ENCODE measurements around the gene SLC12A3.

SLC12A3 gene

DNA sequence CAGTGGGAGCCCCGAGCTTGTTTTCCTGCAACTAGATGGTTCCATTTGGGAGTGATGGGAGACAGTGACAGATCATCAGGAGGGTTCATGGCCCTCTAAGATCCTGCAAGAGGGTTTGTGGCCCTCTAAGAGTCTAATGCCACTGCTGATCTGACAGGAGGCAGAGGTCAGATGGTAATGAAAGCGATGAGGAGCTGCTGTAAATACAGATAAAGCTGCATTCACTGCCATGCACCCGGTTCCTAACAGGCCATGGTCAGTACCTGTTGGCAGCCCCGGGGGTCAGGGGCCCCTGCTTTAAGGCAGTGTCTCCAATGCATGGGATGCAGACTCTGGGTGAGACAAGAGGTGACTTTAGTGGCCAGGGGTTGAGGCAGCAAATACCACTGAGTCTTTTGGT lies 30.8 kb downstream of the SLC12A3 start:
- no peak for DNase-seq

DNA sequence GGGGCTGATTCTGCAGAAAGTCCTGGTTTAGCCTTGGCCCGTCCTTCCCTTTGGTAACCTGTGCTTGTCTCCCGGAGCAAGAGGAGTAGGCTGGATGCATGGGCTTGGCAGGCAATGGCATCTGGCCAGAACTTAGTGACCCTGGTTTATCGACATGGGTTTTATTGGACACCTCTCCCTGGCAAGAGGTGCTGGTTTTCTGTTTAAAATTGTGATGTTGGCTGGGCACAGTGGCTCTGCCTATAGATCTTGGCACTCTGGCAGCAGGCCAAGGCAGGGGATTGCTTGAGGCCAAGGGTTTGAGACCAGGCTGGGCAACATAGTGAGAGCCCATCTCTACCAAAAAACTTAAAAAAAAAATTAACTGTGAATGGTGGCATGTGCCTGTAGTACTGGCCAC lies 31.2 kb downstream of the SLC12A3 start:
- DNase-seq: no peak

DNA sequence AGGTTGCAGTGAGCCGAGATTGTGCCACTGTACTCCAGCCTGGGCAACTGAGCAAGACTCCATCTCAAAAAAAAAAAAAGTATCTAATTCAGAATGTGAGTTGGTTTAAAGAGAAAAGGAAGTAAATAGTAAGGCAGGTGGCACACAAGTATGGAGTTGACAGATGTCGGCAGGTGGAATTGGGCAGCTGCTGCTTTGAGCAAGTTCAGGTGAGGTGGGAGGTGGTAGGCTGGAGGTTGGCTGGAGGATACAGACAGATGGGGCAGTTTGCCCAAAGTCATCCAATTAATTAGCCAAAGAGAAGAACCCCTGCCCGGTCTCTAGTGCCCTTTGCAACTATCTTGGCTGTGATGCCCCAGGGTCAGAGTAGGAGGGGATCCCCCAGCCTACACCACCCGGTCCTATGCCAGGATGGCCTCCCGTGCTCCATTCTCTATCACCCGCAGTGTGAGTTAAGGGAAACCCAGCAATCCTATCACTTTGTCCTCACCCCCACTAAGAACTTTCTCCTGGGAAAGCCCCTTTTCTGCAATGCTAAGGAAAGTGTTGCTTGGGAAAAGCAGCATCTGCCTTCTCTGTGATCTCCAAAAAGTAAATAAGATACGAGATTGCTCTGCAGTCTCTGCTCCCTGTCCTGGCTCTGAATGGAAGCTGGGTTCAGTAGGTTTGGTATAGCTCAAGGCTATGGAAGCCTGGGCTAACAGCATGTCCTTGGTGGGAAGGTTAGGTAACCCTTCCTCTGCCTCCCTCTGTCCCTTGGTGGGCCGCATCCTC lies 32.2 kb downstream of the SLC12A3 start:
- no peak for DNase-seq

DNA sequence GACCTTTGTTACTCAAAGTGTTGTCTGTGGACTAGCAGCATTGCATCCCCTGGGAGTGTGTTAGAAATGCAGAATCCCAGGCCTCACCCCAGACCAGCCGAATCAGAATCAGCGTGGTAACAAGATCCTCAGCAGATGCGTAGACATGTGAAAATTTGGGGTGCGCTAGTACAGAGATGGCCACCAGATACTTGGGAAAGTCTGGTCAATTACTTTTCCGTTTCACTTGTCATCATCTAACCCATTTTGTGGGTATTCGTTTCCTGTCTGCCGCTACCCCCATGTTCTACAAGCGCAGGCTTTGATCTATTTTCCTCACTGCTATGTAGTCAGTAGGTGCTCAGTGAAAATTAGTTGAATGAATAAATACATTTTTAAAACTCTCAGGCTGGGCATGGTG lies 33.8 kb downstream of the SLC12A3 start:
- DNase-seq: no peak

DNA sequence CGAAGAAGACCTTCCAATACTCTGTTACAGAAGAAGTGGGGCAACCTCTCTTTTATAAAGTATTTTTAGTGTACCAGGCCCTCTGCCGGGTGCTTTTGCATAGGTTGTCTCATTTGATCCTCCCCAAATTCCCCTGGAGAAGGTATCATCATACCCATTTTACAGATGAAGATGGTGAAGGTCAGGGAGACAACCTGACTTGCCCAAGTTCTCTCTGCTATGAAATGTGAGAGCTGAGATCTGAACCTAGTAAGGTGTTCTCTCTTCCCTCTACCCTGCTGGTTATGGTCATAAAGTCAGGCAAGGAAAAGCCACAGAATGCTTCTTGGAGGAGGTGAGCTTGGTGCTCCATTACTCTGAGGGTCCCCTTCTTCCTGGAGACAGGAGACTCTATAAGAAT lies 38.9 kb downstream of the SLC12A3 start:
- no peak for DNase-seq

DNA sequence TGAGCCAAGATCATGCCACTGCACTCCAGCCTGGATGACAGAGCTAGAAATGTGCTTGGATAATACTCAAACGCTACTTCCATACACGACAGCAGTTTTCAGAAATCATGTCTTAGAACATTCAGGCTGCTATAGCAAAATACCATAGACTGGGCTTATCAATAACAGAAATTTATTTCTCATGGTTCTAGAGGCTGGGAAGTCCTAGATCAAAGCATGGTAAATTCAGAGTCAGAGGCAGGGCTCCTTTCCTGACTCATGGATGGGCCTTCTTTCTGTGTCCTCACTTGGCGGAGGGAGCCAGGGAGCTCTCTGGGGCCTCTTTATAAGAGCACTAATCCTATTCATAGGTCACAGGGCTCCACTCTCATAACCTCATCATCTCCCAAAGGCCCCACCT lies 42.4 kb downstream of the SLC12A3 start:
- no peak for DNase-seq

DNA sequence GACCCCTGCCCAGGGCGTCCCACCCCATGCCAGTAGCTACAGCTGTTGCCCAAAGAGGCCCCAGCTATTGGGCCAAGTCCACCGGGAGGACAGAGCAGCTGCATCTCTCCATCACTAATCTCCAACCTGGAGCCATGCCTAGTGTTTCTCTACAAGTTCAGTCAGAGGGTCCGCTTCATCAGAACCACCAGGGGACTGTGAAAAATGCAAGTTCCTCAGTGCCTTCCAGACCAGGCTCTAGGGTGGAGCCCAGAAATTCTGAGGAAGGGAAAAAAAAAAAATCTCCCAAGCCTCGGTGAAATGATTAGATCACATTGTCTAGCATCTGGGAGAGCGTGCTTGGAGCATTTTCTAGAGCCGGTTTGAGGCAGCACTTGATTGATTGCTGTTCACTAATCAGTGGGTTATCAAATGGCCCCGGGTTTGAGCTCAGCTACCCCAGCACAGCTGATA lies 44.5 kb downstream of the SLC12A3 start:
- no peak for DNase-seq

DNA sequence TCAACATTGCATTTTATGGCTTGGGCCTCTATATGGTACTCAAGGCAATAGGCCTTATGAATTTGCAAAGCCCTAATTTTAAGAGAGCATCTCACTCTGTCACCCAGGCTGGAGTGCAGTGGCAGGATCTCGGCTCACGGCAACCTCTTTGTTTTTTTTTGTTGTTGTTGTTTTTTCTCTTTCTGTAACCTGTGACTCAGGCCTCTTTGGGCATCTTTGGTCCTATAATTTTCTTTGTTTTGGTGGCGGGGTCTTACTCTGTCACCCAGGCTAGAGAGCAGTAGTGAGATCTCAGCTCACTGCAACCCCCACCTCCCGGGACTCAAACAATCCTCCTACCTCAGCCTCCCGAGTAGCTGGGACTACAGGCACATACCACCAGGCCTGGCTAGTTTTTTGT lies 45.1 kb downstream of the SLC12A3 start:
- DNase-seq: no peak

DNA sequence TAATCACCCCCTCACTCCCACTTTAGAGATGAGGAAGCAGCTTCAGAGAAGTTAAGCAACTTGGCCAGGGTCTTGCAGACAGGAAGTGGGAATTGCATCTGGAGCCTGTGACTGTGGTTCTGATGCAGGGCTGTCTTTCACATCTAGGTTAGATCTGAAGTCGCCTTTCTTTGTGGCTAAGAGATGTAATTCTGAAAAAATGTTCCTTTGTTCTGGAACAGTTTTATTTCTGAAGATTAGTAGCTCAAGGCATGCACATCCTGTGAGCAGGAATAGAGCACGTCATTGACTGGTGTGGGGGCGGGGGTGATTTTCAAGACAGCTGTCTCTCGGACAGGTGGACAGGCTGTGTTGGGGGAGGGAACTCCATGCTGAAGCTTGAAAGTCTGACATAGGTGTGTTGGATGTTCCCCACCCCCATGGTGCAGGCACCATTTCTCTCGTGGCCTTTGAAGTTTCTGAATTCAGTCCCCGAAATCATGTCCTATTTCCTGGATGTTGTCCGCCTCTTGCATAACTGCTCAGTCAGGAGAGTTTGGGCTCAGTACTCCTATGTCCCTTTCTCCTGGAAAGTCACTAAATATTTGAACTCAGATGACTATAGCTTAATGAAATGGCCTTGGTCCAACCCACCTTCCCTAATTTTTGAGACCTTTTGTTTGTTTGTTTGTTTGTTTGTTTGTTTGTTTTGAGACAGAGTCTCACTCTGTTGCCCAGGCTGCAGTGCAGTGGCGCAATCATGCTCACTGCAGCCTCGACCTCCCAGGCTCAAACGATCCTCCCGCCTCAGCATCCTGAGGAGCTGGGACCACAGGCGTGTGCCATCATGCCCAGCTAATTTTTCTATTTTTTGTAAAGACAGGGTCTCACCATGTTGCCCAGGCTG lies 45.9 kb downstream of the SLC12A3 start:
- no peak for DNase-seq

DNA sequence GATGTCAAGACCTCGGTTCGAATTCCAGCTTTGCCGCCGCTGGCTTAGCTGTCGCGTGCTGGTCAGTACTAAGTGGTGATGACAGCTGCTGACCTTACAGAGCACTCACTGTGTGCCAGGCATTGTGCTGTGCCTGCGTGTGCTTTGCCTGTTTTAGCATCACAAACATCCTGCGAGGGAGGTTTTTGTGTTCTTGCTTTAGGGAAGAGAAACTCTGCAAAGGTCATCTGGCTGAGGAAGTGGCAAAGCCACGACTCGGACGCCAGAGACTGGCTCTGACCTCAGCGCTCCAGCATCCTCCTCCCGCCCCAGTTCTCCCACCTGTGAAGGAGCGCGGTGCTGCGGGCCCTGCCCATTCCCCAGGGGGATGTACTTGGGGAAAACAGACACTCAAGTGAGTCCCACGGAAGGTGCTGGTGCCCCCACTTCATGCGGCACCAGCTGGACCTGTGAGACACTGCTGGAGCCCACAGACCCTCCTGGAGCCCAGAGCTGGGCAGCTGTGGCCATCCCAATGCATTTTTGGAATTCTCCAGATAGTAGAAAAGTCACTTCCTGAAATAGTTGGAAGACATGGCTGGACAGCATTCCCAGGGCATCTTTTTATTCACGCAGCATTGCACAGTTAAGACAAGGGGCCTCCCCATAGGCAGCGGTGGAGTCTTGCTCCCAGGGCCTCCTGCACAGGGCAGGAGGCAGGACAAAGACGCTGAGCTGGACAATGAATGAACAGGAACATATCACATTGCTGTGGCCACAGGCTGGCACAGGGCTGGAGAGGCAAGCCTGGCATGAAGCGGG lies 47.0 kb downstream of the SLC12A3 start:
- DNase-seq: no peak

DNA sequence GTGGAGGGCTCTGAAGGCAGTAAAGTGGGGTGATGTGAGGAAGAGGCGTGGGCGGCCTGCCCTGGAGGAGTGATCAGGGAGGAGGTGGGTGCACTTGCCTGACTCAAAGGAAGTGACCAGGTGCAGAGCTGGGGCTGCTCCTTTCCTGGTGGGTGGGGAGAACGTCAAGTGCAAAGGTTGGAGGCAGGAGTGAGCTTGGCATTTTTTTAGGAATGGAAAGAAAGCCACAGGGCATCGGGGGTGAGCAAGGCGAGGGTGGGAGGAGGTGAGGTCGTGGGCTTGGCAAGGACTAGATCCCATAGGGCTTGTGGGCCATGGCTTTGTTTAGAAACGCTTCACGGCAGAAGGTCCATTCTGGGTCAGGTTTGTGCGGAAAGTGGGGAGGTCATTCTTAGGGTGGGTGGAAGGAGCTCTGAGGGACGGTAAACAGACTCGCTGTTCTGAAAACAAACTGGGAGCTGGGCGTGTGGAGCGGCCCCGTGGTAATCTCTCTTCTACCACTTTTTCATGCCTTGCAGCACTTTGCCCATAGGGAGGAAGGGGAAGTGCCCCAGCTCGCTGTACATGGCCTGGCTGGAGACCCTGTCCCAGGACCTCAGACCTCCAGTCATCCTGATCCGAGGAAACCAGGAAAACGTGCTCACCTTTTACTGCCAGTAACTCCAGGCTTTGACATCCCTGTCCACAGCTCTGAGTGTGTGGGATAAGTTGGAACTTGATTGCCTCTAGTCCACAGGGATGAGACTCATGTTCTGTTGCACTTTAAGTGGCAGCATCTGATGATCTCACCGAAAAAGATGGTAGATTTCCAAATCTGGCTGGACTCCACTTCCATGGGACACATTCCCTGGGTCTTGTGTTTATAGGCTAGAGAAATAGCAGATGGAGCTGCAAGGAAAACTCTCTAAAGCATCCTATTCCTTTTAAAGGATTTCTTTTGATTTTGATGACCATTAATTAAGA lies 48.0 kb downstream of the SLC12A3 start:
- DNase-seq: no peak

DNA sequence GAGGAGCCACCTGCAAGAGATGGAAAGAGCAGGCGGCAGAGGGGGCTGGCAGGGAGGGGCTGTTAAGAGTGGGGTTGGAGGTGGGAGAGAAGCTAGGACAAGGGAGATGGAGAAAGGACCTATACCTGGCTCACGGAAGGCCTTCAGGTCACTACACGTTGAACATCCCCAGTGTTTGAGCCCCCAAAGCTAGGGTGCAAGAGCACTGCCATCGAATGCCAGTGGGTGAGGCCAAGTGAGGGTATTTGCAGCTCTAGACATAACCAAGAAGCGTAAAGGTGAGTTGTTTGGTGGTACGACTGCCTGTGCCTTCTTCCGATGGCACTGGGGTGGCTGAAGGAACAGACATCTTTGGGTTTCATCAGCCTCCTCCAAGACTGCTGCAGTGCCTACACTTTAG lies 49.9 kb downstream of the SLC12A3 start:
- DNase-seq: no peak

DNA sequence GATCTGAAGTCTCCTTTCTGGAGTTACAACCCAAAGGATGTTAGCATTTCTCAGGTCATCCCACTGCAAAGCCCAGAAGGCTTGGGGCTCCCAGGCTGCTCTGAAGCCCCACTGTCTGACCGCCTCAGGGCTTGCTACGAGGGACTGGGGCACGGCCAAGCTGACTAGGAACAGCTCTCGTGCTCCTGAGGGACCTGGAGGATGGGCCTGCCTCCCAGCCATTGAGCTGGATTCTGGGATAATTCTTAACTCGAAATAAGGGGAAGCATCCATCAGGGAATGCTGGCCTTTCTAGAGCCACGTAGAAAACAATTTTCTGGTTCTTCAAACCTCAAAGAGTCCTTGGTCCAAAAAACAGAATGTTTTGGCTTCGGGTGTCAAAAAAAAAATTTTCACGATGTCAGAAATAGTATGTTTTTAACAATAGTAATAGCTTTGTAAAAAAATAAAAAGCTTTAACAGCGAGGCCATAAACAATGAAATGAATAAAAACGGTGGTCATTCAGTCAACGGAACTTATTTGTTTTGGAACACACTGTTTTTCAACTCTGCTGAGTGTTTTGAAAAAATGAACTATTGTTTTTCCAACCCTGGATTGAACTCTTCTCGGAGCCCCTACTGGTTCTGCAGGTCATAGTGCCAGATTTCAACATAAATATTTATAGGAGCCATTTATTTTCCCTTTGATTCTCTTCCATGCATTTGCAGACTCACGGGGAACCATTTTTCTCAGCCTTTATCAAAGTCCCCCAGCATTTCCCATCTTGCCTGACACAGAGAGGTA lies 50.5 kb downstream of the SLC12A3 start:
- DNase-seq: no peak

DNA sequence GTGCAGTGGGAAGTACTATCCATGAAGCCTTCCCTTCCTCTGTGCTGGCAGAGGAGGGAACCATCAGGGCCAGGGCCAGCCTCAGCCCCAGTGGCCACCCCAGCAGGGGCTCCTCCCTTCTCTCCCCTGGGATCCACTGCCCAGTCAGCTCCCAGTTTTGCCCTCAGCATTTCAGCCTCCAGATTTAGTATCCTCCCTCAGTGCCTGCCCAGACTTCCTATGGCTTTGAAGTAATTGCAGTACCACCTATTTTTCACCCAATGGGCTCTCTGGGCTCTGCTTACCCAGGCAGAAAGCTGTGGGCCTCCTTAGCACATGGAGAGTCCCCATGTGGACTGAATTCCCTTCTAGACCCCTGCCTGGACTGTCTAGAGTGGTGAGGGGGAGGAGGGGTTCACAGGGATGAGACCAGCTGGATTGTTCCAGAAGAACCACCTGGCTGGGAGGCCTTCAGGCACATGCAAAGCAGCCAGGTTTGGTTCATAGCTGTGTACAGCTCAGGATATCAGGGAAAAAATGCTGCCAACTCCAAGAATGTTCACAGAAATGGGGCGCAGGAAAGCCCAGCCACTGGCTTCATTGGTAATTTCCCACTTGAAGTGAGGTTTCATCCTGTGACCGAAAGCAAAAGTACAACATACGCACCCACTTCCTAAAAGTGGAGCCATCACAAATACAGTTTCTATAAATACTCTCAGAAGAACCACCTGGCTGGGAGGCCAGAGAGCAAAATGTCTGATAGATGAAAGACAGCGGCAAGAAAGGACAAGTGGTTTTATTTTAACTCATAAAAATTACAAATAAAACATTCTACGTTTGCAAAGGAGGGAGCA lies 51.8 kb downstream of the SLC12A3 start:
- DNase-seq: no peak

DNA sequence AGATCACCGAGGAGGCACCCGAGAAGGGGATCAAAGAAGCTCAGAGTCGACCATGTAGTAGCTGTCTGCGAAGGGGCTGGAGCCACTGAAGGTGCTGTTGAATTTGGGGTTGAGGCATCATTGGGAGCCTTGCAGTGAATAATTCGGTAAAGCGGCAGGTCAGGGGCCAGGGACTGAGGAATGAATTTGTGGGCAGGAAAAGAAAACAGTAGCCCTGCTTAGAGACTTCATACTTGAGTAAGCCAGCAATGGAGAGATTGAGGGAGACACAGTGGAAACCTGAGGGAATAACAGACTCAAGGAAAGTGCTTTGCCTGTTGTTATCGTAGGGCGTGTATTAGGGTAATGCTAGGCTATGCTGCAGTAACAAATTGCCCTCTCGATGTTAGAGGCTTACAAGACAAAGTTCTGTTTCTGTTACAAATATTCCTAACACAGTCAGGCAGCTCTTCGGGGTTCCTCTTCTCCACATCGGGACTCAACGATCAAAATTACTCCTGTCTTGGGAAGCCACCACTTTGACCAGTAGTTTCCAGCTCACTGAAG lies 53.5 kb downstream of the SLC12A3 start:
- no peak for DNase-seq

DNA sequence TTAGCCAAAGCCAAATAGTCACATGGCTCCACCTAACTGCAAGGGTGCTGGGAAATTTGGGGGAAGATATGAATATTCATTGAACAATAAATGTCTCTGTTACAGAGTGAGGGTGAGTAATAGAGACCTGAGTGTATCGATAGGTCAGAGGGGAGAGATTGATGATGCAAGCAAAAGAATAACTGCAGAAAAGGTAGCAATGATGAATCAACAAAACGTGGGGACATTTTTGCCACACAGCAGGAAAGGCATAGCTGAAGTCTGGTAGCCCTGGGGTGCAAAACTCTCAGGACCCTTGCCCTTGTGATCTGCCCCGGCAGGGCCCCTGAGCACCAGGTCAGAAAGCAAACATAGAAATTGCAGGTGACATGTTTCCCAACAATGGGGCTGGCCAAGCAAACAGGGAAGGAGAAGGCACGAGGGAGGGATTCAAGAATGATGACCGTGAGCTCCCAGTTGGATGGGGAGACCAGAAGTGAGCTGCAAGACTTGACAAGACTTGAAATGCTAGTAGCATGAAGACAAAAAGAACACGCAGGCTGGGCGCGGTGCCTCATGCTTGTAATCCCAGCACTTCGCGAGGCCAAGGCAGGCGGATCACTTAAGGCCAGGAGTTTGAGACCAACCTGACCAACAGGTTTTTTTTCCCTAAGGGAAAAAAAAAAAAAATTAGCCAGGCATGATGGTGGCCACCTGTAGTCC lies 54.2 kb downstream of the SLC12A3 start:
- DNase-seq: no peak

DNA sequence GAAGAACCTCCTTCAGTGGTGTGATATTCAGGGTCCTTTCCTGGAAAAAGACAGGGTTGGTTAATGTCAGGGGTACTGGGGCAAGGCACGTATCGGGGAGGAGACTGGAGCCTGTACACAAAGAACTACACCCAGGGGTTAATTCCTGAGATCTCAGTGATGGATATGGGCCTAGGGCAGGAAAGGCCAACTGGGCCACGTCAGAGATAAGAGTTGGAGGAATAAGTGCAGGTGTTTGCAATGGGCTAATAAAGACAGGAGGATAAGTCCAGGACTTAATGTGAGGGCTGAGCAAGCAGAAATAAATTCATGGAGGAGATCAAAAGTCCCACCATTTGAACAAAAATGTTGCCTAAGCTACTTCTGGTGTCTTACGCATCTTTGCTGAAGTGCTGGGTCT lies 56.6 kb downstream of the SLC12A3 start:
- no peak for DNase-seq

DNA sequence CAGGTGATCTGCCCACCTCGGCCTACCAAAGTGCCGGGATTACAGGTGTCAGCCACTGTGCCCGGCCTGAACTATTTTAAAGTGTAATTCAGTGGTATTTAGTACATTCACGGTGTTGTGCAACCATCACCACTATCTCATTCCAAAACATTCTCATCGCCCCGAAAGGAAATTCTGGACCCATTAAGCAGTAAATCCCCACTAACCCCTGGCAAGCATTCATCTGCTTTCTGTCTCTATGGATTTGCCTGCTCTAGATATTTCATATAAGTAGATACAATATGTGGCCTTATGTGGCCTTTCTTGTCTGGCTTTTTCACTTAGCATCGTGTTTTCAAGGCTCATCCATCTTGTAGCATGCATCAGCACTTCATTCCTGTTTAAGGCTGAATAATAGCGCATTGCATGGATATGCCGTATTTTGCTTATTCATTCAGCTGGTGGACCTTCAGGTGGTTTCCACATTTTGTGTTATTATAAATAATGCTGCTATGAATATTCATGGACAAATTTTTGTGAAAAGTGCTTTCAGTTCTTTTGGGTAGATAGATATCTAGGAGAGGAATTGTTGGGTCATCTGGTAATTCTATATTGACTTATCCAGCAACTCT lies 58.6 kb downstream of the SLC12A3 start:
- no peak for DNase-seq

DNA sequence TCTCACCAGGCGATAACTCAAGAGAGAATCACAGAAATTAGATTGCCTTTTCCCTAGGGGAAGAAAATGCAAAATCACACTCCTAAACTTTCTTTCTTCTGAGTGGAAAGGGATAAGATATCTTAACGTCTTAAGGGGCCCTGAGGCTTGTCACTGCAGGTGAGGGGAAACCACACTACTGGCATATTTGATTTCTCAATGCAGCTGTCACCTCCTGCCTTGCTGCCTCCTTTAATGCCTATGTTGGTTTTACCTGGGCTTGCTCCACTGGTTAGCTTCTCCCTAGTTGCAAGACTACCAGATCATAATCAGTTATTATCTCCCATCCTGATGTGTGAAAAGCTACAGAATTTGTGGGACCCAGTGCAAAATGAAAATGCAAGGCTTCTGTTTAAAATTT lies 62.5 kb downstream of the SLC12A3 start:
- DNase-seq: no peak

Measured in activated CD4-positive, alpha-beta T cell treated with anti-CD3 and anti-CD28 coated beads, Interleukin-2, amount 50 U/mL, for 1 hour (primary cell).